SK-N-MC (cell line): ENCODE measurements around the gene RXFP3.

ENCODE experiments used
- EZH2 ChIP-seq: fragments of 200-600 bp; sonication (generic); IDR thresholded peaks from one replicate; pipeline ENCODE4 v1.6.1; 2017; ENCODE audit warnings: antibody characterized with exemption
- FOXP2 ChIP-seq: optimal IDR thresholded peaks from 2 replicates; pipeline ENCODE3; 2011; ENCODE audit warnings: mild to moderate bottlenecking, moderate library complexity; ENCODE audit not compliant: insufficient read depth; ENCODE audit errors: extremely low read length, control extremely low read depth
- POLR2AphosphoS5 ChIP-seq: IDR thresholded peaks from 2 replicates; pipeline ENCODE4 v1.6.1; 2012; ENCODE audit warnings: mild to moderate bottlenecking, low read depth, low read length, borderline replicate concordance

GRCh38 chr5:33937707-33938506 lies 1.7 kb downstream of the RXFP3 start:
- TF ChIP-seq EZH2 = no peak
- TF ChIP-seq POLR2AphosphoS5 = no peak
- TF ChIP-seq FOXP2 = no peak
